Neutrophil (primary cell): Measurements from ENCODE around the gene JAG1.

ENCODE experiments used
- H3K27ac ChIP-seq: fragments of 200-600 bp; sonication (generic); 2 replicates; pipeline ENCODE4 v1.5.1; 2016; ENCODE audit warnings: mild to moderate bottlenecking, moderate library complexity
- H3K27me3 ChIP-seq: fragments of 200-600 bp; sonication (generic); 2 replicates; pipeline ENCODE4 v1.6.0; 2016; ENCODE audit warnings: mild to moderate bottlenecking
- H3K36me3 ChIP-seq: fragments of 200-600 bp; sonication (generic); 2 replicates; pipeline ENCODE4 v1.5.1; 2017
- H3K4me1 ChIP-seq, 2 experiments: fragments of 200-600 bp in 1 of 2; sonication (generic) in 1 of 2; 1 replicate in 1 of 2; 2 replicates in 1 of 2; pipeline versions ENCODE4 v1.5.1 to v1.6.1; 2013 to 2016; ENCODE audit warnings: low read depth in 1 of 2, low read length in 1 of 2, mild to moderate bottlenecking in 1 of 2, moderate library complexity in 1 of 2; ENCODE audit not compliant: control insufficient read depth in 1 of 2, insufficient read depth in 1 of 2
- H3K4me3 ChIP-seq, 2 experiments: fragments of 200-600 bp in 1 of 2; sonication (generic) in 1 of 2; 1 replicate in 1 of 2; 2 replicates in 1 of 2; pipeline ENCODE4 v1.5.1; 2013 to 2016; ENCODE audit warnings: low read depth in 1 of 2, low read length in 1 of 2, mild to moderate bottlenecking in 1 of 2, moderate library complexity in 1 of 2
- H3K9me3 ChIP-seq: fragments of 200-600 bp; sonication (generic); 2 replicates; pipeline ENCODE4 v1.5.1; 2016
- CTCF ChIP-seq: fragments of 200-600 bp; sonication (generic); IDR thresholded peaks from 2 replicates; pipeline ENCODE4 v1.5.1; 2016; ENCODE audit warnings: antibody characterized with exemption

The JAG1 gene

GRCh38 chr20:10675450-10675848 is 1.6 kb upstream of the JAG1 start:
- TF ChIP-seq CTCF, result no peak
- no peaks in the 10 kb centered on the region for H3K9me3 ChIP-seq
- H3K27ac ChIP-seq, result peak overlapping the region; percentile 98
- no peaks in the 10 kb centered on the region for H3K36me3 ChIP-seq
- H3K4me1 ChIP-seq, result peaks cover 25 to 27% of the 10 kb centered on the region in 2 experiments
- H3K4me3 ChIP-seq, result peak overlapping the region; percentile 90 to 94
- H3K27me3 ChIP-seq, result peaks cover 18% of the 10 kb centered on the region

- TF ChIP-seq CTCF, result peak; percentile 88
- peaks cover 25 to 27% of the 10 kb centered on the region in 2 experiments for H3K4me1 ChIP-seq
- H3K4me3 ChIP-seq, result peak overlapping the region; percentile 90 to 94
- no peaks in the 10 kb centered on the region for H3K9me3 ChIP-seq
- H3K27ac ChIP-seq, result peak overlapping the region; percentile 98
- H3K36me3 ChIP-seq, result no peaks in the 10 kb centered on the region
- peaks cover 18% of the 10 kb centered on the region for H3K27me3 ChIP-seq
These were observed 1.1 kb upstream of the JAG1 start for GRCh38 chr20:10674684-10675449.

GRCh38 chr20:10673176-10673841 is 490 bp downstream of the JAG1 start:
- no peaks in the 10 kb centered on the region for H3K9me3 ChIP-seq
- H3K27ac ChIP-seq, result peak overlapping the region; percentile 98
- TF ChIP-seq CTCF, result peak; percentile 13
- peaks cover 18% of the 10 kb centered on the region for H3K27me3 ChIP-seq
- peak overlapping the region; percentile 90 to 94 for H3K4me3 ChIP-seq
- H3K36me3 ChIP-seq, result no peaks in the 10 kb centered on the region
- peaks cover 25 to 27% of the 10 kb centered on the region in 2 experiments for H3K4me1 ChIP-seq

GRCh38 chr20:10672624-10673127 is 1.1 kb downstream of the JAG1 start:
- H3K4me1 ChIP-seq, result peaks cover 25 to 27% of the 10 kb centered on the region in 2 experiments
- TF ChIP-seq CTCF, result no peak
- peaks cover 15% of the 10 kb centered on the region for H3K27me3 ChIP-seq
- peak overlapping the region; percentile 90 to 94 for H3K4me3 ChIP-seq
- peak overlapping the region; percentile 98 for H3K27ac ChIP-seq
- H3K9me3 ChIP-seq, result no peaks in the 10 kb centered on the region
- H3K36me3 ChIP-seq, result no peaks in the 10 kb centered on the region

GRCh38 chr20:10671919-10672623 is 1.7 kb downstream of the JAG1 start:
- H3K27ac ChIP-seq, result peak overlapping the region; percentile 98

More at GRCh38 chr20:10671919-10672623, 1.7 kb downstream of the JAG1 start:
- no peaks in the 10 kb centered on the region for H3K36me3 ChIP-seq
- peaks cover 9% of the 10 kb centered on the region for H3K27me3 ChIP-seq
- peaks cover 25 to 27% of the 10 kb centered on the region in 2 experiments for H3K4me1 ChIP-seq
- no peak for TF ChIP-seq CTCF
- no peaks in the 10 kb centered on the region for H3K9me3 ChIP-seq
- peak overlapping the region; percentile 90 to 94 for H3K4me3 ChIP-seq
